Activated CD8-positive, alpha-beta T cell treated with anti-CD3 and anti-CD28 coated beads for 36 hours (primary cell): ENCODE measurements around the gene WBP2. TPM values are rescaled to one million over a fixed set of nuclear protein-coding genes. Genes with fewer than 3 reads are reported as not detected.

ENCODE experiments used
- ATAC-seq: fragments of 200-7000 bp; cut with Tn5 transposase; one replicate; pipeline ENCODE4 v1.10.0; 2021; ENCODE audit warnings: mild to moderate bottlenecking, moderate library complexity
- CTCF ChIA-PET: fragments of 350-600 bp; sonication (Branson Sonifier 250); formaldehyde crosslinking; loops from one replicate; lab custom pipeline; 2021; ENCODE audit warnings: antibody characterized with exemption; lab: Charles Lee
- POLR2A ChIA-PET: fragments of 350-600 bp; sonication (Branson Sonifier 250); formaldehyde crosslinking; loops from one replicate; lab custom pipeline; 2021; ENCODE audit warnings: antibody characterized with exemption; lab: Charles Lee
- DNase-seq: peaks from one replicate; pipeline ENCODE4 v3.0.0-alpha.2; 2020
- H3K27ac Mint-ChIP-seq: one replicate; pipeline ENCODE4 v1.8.0; 2021; ENCODE audit warnings: mild to moderate bottlenecking, mixed read lengths
- H3K27me3 Mint-ChIP-seq: one replicate; pipeline ENCODE4 v1.8.0; 2021; ENCODE audit warnings: mixed read lengths
- H3K36me3 Mint-ChIP-seq: one replicate; pipeline ENCODE4 v1.8.0; 2021; ENCODE audit warnings: low read depth, mixed read lengths
- H3K4me1 Mint-ChIP-seq: one replicate; pipeline ENCODE4 v1.8.0; 2021; ENCODE audit warnings: low read depth, mixed read lengths
- H3K4me3 Mint-ChIP-seq: one replicate; pipeline ENCODE4 v1.8.0; 2021; ENCODE audit warnings: mild to moderate bottlenecking, moderate library complexity, mixed read lengths
- H3K9me3 Mint-ChIP-seq: one replicate; pipeline ENCODE4 v1.8.0; 2021; ENCODE audit warnings: mixed read lengths
- CTCF ChIP-seq: fragments of 200-600 bp; IDR thresholded peaks from one replicate; pipeline ENCODE4 v1.8.0; 2022; ENCODE audit warnings: antibody characterized with exemption, mild to moderate bottlenecking
- intact Hi-C: fragments of 100-400 bp; cut with micrococcal nuclease; formaldehyde crosslinking; loops from one replicate; pipeline ENCODE4 v1.10.0; 2022
- total RNA-seq, 2 experiments: library from RNA; stranded (reverse); gene quantifications; one replicate each; pipeline ENCODE4 v1.2.3, GENCODE V29; 2021

The WBP2 gene
- total RNA-seq, 2 experiments from 2014 or later, result 54.4 to 58.5 TPM

GRCh38 chr17:75822800-75823166 is 32.4 kb downstream of the WBP2 start:
- Mint-ChIP-seq H3K9me3 (no peaks in the 10 kb centered on the region), H3K27me3 (no peaks in the 10 kb centered on the region), H3K36me3 (peaks cover 15% of the 10 kb centered on the region), H3K4me3 (no peak overlapping the region), H3K4me1 (peaks cover 25% of the 10 kb centered on the region), H3K27ac (no peak overlapping the region)
- TF ChIP-seq CTCF, result no peak
- ATAC-seq (no peak), DNase-seq (no peak)
- CTCF ChIA-PET, result interaction anchor here (1.0 to 3.4 kb wide), 5 partner anchors 10 to 69 kb away, joined by 3 to 15 read pairs (median 6); no protein-coding TSS in a partner anchor
- intact Hi-C loops, result no loop called here
- POLR2A ChIA-PET, result interaction anchor here (0.8 to 6.6 kb wide), 5 partner anchors 14 to 51 kb away, joined by 3 to 53 read pairs (median 4); partner anchors contain the start of gene UNK

- intact Hi-C loops, result no loop called here
- Mint-ChIP-seq H3K9me3 (no peaks in the 10 kb centered on the region), H3K36me3 (peaks cover 16% of the 10 kb centered on the region), H3K4me1 (peaks cover 25% of the 10 kb centered on the region), H3K27ac (peak overlapping the region; percentile 87), H3K27me3 (no peaks in the 10 kb centered on the region), H3K4me3 (no peak overlapping the region)
- ATAC-seq (peak; percentile 72), DNase-seq (peak; percentile 72)
- ChIA-PET POLR2A (interaction anchor here (0.8 to 6.6 kb wide), 7 partner anchors 14 to 52 kb away, joined by 3 to 53 read pairs (median 4); no protein-coding TSS in a partner anchor), CTCF (interaction anchor here (1.0 to 2.4 kb wide), 6 partner anchors 8 to 69 kb away, joined by 3 to 7 read pairs (median 4); no protein-coding TSS in a partner anchor)
- no peak for TF ChIP-seq CTCF
Measured at GRCh38 chr17:75822119-75822799, 32.9 kb downstream of the WBP2 start.

- peak; percentile 8 for ATAC-seq
- Mint-ChIP-seq H3K36me3 (peaks cover 16% of the 10 kb centered on the region), H3K27ac (peak overlapping the region; percentile 87), H3K9me3 (no peaks in the 10 kb centered on the region), H3K27me3 (no peaks in the 10 kb centered on the region), H3K4me3 (no peak overlapping the region), H3K4me1 (peaks cover 20% of the 10 kb centered on the region)
- TF ChIP-seq CTCF, result no peak
- intact Hi-C loops, result no loop called here
- DNase-seq, result no peak
- CTCF ChIA-PET, result interaction anchor here (1.0 to 2.4 kb wide), 6 partner anchors 9 to 68 kb away, joined by 3 to 6 read pairs (median 4); no protein-coding TSS in a partner anchor
- POLR2A ChIA-PET, result interaction anchor here (0.8 to 1.7 kb wide), 5 partner anchors 15 to 45 kb away, joined by 3 to 6 read pairs (median 4); no protein-coding TSS in a partner anchor
Measured at GRCh38 chr17:75821552-75821951, 33.6 kb downstream of the WBP2 start.

- Mint-ChIP-seq H3K9me3 (no peaks in the 10 kb centered on the region), H3K4me3 (no peak overlapping the region), H3K36me3 (peaks cover 19% of the 10 kb centered on the region), H3K4me1 (peaks cover 19% of the 10 kb centered on the region), H3K27me3 (no peaks in the 10 kb centered on the region), H3K27ac (peak overlapping the region; percentile 32)
- DNase-seq (no peak), ATAC-seq (no peak)
- TF ChIP-seq CTCF, result no peak
- intact Hi-C loops, result no loop called here
- POLR2A ChIA-PET, result interaction anchor here (0.6 to 1.7 kb wide), 3 partner anchors 23 to 34 kb away, joined by 3 to 6 read pairs (median 5); no protein-coding TSS in a partner anchor
- CTCF ChIA-PET, result interaction anchor here (0.7 to 2.5 kb wide), 4 partner anchors 10 to 67 kb away, joined by 4 to 8 read pairs (median 6); no protein-coding TSS in a partner anchor
Measured at GRCh38 chr17:75820094-75821080, 34.7 kb downstream of the WBP2 start.
